ENCODE measurements around the gene LRRC49. TPM values are rescaled to one million over a fixed set of nuclear protein-coding genes. Genes with fewer than 3 reads are reported as not detected.
A peak's percentile ranks its signal among the peaks of the same experiment; 100 is the strongest.
"Not testable (repeated sequence)": the region's sequence is repeated elsewhere in the genome, so short reads cannot be mapped to it uniquely, and the experiment has no call there.

LRRC49 gene
- polyA plus RNA-seq, 1 donor, result 5.9 TPM

- DNase-seq, result peak; percentile 73
Observed at GRCh38 chr15:70867911-70868467, 24.6 kb upstream of the LRRC49 start.

GRCh38 chr15:70869346-70869745 is 23.3 kb upstream of the LRRC49 start:
- no peak for DNase-seq

DNA sequence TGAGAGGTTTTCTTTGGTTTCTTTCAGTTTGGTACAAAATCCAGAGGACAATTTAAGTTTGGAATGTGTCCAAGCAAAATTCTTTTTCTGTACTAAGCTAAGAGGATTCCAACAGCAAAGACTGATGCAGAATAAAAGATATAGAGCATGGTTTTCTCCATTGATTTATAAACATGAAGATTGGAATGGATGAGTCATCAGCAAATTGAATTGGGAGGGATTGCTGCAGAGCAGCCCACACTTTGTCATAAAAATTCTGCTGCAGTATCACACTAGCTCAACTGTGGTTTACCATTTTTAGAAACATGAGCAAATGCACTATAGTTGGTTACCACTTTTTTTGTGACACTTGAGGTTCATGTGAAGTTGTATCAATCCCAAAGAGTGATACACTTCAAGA is 22.6 kb upstream of the LRRC49 start:
- no peak for DNase-seq

DNA sequence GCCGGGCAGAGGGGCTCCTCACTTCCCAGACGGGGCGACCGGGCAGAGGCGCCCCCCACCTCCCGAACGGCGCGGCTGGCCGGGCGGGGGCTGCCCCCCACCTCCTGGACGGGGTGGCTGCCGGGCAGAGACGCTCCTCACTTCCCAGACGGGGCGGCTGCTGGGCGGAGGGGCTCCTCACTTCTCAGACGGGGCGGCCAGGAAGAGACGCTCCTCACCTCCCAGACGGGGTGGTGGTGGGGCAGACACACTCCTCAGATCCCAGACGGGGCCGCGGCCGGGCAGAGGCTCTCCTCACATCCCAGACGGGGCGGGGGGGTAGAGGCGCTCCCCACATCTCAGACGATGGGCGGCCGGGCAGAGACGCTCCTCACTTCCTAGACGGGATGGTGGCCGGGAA is 21.1 kb upstream of the LRRC49 start:
- not testable (repeated sequence) for DNase-seq

DNA sequence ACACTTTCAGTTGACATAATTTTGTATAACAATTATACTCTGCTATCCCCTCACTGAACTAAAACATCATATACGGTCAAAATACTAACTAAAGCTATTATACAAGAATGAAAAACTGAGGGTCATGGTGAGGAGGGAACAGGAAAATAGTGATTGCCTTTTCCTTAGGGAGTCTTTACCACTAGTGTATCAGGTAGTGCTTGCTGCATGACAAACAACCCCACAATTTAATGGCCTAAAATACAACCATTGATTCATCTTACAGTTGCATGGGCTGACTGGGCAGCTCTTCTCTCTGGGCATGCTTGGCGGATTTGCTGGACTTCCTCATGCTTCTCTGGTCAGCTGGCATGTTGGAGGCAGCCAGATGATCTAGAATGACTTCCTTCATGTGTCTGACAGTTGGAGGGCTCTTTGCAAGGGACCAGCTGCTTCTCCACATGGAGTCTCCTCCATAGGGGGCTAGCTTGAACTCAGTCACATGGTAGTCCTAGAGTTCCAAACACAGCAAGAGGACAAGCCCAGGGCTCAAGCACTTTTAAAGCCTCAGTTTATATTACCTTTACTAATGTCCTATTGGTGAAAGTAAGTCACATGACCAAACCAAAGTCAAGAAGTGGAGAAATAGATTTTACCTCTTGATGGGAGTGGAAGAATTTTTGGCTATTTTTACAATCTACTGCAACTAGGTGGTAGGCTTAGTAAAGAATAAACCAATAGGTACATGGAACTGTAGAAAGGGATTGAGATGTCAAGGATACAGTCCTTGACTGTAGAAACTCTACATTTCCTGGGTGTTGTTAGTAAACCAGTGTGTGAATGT is 19.2 kb upstream of the LRRC49 start:
- no peak for DNase-seq

DNA sequence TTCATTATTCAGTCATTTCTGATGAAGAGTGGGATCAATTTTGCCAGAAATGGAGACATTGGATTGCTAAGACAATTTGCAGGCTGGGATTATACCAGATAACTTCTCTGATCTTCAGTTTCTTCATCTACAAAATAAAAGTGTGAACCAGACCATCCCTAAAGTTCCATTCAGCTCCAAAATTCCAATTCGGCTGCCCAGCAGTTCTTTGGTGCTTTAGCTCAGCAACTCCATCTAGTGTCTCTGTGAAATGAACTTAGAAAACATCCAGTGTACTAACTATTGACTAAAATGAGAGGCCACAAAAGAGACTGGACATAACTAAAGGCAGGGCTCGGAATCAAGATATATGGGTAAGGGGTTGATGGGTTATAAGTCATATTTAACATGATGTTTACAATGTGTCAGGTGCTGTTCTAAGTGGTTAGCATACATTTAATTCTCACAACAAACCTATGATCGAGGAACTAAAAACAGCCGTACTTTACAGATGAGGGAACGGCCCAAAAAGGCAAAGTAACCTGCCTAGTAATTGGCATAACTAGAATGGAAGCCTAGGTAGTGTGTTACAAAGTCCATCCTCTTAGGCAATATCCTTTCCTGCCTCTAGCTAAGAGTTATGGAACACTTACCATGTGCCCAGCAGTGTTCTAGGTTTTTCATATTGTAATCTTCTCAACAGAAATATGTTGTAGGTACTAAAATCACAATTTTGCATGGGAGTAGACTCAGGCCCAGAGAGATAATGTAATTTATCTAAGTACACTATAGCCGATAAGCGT is 17.4 kb upstream of the LRRC49 start:
- no peak for DNase-seq

DNA sequence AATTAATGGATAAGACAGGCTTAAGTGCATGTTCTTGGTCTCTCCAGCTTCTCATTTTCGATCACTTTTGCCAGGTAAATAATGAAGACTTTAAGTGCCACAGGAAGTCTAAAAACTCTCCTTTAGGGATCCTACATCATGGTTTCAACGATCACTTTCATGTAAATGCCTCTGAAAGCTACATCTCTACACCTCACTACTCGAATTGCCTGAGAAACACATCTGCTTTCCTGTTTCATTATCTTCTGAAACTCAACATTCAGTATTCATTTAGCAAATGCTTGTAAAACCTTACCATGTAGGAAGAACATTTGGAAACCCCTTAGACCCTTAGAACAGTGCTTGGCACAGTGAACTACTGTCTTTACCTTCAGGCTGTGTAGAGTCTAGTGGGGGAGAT is 16.6 kb upstream of the LRRC49 start:
- DNase-seq, result no peak

DNA sequence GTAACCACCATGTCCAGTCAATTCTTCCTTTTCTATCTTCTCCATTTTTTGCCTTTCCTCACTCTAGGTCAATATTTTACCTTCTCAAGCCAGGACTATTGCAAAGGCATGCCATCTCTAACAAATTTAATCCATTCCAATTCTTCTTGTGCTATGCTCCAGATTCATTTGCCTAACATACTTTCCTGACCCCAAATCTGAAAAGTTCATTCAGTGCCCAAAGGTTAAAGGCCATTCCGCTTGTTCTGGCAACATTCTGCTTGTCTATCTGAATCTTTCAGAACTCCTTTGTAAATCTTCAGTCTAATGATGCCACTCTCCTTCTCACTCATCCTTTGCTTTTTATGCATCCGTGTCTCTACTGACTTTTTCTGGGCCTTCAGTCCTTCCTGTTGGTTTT is 15.9 kb upstream of the LRRC49 start:
- no peak for DNase-seq

GRCh38 chr15:70879401-70879800 is 13.2 kb upstream of the LRRC49 start:
- no peak for DNase-seq

DNA sequence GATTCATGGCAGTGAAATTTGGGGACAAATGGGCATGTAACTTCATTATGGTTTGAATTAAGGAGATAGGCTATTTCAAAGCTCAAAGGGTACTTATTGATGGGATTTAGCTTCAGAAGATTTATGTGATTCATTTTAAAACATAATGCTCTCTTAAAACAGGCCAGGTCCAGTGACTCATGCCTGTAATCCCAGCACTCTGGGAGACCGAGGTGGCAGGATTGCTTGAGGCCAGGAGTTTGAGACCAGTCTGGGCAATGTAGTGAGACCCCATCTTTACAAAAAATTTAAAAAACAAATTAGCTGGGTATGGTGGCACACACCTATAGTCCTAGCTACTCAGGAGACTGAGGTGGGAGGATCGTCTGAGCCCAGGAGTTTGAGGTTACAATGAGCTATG is 11.8 kb upstream of the LRRC49 start:
- DNase-seq, result no peak

DNA sequence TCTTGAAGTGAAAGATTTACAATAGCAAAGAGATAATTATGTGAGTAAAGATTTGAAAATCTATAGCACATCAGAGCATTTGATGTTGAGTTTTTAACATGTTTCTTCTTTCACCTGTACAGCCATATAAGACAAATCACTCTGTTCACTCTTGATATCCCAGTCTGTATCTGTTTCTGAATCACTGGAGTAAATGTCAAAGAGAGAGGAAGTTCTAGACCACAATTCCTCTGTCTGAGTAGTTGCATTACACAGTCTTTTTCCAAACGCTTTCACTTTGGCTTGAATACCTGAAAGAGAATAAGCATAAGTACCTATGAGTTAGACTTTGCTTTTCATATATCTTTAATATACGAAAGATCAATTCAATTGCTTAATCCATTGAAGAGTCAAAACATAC is 10.3 kb upstream of the LRRC49 start:
- DNase-seq, result no peak

DNA sequence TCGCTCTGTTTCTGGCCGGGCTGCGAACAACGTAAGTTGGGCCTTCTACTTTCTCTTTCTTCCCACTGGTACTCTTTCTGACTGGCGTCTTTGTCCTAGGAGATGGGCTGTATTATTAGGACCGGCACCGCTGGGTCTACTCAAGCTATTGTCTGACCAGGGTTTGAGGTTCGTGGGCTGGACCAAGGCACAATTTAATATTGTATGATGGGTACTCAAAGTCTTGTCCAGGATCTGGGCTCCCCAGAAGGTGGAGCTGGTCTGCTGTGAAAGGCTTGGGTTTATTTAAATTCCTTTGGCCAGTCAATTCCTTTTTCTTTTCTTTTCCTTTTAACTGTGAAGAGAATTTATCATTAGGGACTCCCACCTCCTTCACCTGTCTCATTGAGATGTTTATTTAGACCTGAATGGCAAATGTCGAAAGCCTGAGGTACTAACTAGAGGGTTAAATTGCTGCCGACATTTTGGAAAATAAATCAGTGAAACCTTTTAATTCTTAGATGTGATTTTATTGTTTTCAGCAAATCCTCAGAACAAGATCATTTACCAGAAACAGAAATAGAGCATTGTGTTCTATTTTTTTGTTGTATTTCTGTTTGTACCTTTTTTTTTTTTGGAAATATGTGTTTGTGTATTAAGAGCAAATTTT is 410 bp downstream of the LRRC49 start:
- peak; percentile 61 for DNase-seq

GRCh38 chr15:70902107-70902506 is 9.5 kb downstream of the LRRC49 start:
- no peak for DNase-seq

GRCh38 chr15:70906842-70907241 is 14.2 kb downstream of the LRRC49 start:
- DNase-seq, result no peak

DNA sequence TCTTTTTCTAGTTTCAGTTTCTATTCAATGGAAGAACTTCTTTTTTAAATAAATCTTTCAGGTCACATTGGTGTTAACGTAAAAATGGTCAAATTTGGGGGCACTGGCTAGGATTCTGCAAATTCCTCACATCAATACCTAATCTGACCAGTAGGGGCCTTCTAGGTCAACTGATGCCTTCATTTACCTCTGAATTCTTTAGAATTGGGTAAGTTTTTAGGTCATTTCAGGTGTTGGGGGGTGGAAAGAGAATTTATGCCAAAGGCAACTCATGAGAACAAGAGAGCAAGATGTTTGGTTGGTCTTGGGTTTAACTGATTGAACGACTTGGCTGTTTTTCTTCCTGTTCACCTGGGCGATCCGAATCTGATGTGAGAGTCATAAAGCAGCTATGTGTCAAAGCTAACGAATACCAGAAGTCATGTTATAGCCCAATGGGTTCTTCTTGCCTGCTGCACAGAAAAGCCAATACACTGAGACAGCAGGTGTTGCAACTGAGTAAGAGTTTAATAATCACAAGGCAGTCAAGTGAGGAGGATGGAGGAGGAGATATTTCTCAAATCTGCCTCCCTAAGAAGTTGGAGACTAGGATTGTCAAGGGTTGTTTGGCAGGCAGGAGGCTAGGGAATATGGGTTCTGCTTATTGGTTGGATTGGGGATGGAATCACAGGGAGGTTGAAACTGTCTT is 15.3 kb downstream of the LRRC49 start:
- DNase-seq, result no peak

- DNase-seq, result no peak
Observed at GRCh38 chr15:70910958-70911357, 18.3 kb downstream of the LRRC49 start.

GRCh38 chr15:70912187-70912586 is 19.6 kb downstream of the LRRC49 start:
- no peak for DNase-seq

DNA sequence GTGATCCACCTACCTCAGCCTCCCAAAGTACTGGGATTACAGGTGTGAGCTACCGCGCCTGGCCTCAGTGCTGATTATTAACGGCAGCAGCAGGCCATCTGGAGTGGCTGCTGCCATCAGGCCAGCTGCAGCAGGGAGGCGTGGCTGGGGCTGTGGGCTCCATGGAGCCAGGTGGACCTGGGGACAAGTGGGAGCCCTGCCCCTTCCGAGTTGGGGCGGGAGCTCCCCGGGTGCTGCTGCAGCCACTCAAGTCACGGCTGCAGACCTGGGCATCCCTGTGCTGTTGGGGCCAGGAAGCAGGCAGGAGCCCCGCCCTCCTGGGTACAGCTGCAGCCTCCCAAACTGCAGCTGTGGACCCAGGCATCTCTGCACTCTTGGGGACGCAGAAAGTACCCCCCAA is 23.9 kb downstream of the LRRC49 start:
- DNase-seq, result no peak

DNA sequence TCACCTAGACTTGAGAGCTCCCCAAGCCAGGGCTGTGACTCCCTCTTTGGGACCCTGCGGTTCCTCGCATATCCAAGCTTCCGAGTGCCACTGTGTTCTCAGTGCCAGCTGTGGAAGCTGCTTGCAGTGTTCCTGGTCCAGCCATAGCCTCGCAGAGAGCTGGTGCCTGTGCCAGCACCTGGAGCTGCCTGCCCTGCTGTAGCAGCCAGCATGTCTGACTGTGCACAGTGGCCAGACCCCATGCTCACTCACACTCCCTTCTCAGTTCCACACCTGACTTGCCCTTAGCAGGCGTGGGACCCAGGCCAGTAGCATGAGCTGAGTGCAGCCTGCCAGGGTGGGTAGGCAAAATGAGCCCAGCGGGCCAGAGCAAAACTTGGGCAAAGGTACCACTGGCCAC is 25.3 kb downstream of the LRRC49 start:
- DNase-seq, result no peak

DNA sequence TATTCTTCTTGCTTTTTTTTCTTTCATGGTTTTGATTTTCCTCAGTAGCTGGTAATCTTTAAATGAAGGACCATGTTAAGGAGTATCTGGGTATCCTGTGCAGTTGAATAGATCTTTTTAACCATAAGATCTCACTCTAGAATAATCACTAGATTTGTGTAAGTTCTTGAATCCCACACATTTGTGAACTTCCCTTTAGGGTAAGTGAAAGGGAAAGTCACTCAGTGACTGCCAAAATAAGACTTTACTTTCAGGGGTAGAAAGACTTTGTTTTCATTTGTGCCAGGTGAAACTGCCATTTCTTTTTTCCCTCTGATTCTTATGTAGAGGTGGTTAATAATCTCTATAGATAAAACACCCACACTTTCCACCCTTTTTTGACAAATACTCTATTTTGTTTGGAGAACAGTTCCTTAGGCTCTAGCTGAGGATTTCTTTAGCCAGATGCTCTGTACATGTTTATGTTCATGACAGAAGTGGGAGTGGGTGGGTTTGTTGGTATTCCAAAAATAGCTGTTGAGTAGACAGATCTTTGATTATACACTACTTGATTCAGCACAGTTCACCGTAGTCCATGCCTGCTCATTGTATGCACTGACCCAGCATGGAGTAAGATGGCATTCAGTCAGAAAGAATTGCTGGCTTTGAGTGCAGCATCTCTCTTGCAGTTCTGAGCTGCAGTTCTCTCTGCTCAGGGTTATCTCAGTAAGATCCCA is 28.5 kb downstream of the LRRC49 start:
- DNase-seq, result no peak

- DNase-seq, result no peak
Observed at GRCh38 chr15:70922119-70922518, 29.5 kb downstream of the LRRC49 start.

Data from hindlimb muscle (tissue), 1 donor.